Measurements from ENCODE around the gene RAB6D.
A peak's percentile ranks its signal among the peaks of the same experiment; 100 is the strongest.
"Not testable (repeated sequence)": the region's sequence is repeated elsewhere in the genome, so short reads cannot be mapped to it uniquely, and the experiment has no call there.

RAB6D gene

DNA sequence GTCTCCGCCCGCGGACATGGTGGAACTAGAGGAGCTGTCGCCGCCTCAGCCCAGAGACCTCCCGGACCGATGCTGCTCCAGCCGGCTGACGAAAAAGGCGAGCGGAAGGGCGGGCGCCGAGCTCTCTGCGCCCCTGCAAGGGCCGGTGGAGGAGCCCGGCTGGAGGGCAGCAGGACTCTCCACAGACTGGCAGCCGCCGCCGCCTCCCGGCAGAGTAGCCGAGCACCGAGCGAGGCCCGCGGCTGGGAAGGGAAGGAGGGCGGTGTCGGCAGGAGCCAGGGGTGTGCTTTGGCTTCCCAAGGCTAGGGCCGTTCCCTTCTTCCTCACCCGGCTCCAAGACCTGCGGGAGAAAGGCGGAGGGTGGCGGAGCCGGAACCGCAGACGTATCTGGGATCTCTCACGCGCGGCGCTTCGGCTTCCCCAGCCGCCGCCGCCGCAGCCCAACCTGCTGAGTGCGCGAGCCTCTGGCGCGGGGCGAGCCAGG is at the start of gene RAB6D:
Gene RAB6D (minus strand): TSS at position 466 of the 484 bp plus-strand sequence. CDS start 448 bp downstream, at position 18.
- DNase-seq (ENCODE audit: low spot score), result peak; percentile 14

DNA sequence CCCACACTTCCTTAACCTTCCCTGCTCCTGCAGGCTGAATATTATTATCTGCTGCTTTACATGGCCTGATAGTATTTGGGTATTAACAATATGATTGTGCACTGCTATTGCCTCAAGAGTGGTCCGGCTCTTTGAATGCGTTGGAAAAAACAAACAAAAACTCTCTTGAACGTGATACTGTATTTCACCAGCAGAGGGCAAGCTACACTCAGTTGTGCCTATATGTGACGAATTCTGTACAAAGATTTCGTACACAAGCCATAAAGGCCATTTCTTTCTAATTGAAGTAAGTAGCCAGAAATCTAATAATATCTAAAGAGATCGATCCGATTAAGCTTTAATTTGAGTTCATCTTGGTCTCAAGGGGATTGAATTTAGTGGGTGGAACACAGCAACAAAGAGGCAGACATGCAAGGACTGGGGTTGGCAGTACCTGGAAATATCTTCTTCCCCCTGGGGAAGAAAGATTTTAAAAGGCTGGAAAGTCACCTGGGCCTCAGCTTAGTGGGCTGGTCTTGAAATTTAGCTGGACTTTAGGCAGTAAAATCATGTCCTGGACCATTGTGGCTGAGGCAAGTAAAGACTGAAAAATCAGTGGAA is 49.3 kb upstream of the RAB6D start:
- peak; percentile 59 for DNase-seq (ENCODE audit: low spot score)

- DNase-seq (ENCODE audit: low spot score), result no peak
These were observed 46.2 kb upstream of the RAB6D start for GRCh38 chr2:131410173-131410572.

GRCh38 chr2:131408778-131409177 is 44.8 kb upstream of the RAB6D start:
- no peak for DNase-seq (ENCODE audit: low spot score)

GRCh38 chr2:131408207-131408606 is 44.2 kb upstream of the RAB6D start:
- DNase-seq (ENCODE audit: low spot score), result no peak

GRCh38 chr2:131404753-131405152 is 40.8 kb upstream of the RAB6D start:
- no peak for DNase-seq (ENCODE audit: low spot score)

GRCh38 chr2:131402320-131403039 is 38.5 kb upstream of the RAB6D start:
- DNase-seq (ENCODE audit: low spot score), result no peak

DNA sequence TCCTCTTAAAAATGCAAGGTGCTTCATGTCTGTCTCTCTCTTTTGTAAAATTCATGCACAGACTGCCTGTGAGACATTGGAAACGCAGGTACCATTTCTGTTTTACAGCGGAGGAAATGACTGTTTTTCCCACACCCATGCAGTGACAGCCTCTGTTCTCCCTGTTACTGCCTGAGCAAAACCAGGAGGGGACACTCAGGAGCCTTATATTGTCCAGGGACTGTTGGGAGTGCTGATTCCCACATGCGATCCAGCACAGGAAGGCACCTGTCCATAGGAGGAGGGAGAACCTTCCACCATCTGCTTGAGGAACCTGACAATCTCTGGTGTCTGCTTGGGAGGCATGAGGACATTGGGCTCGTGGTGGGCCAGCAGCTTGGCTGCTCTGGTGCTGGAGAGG is 36.9 kb upstream of the RAB6D start:
- DNase-seq (ENCODE audit: low spot score), result no peak

- not testable (repeated sequence) for DNase-seq (ENCODE audit: low spot score)
These were observed 36.5 kb upstream of the RAB6D start for GRCh38 chr2:131400441-131400840.

GRCh38 chr2:131396209-131396608 is 32.2 kb upstream of the RAB6D start:
- not testable (repeated sequence) for DNase-seq (ENCODE audit: low spot score)

- DNase-seq (ENCODE audit: low spot score), result not testable (repeated sequence)
These were observed 31.2 kb upstream of the RAB6D start for GRCh38 chr2:131395024-131395645.

DNA sequence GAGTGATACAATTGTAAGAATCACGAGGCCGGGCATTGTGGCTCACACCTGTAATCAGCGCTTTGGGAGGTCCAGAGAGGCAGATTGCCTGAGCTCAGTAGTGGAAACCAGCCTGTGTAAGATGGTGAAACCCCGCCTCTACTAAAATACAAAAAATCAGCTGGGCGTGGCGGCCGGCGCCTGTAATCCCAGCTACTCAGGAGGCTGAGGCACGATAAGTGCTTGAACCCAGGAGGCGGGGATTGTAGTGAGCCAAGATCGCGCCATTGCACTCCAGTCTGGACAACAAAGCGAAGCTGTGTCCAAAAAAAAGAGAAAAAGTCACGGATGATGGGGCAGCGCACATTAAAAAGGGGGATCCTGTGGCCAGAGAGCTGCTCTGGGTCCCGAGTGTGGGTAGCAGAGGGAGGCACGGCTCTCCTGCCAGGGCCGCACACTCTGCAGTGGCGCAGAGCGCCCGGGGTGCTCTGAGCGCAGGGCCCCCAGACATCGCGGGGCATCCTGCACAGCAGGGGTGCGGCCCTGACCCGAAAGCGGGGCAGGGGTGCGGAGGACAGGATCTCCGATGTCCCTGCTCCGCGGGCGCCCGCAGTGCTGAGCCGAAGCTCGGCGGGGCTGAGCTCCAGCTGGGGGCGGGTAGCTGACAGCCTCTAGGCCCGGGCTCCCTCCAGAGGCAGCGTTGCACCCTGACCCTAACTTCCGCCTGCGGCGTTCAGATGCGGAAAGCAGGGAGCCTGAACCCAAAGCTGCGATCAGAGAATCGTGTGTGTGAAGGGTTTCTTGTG is 30.4 kb upstream of the RAB6D start:
- no peak for DNase-seq (ENCODE audit: low spot score)

GRCh38 chr2:131391953-131392352 is 28.0 kb upstream of the RAB6D start:
- DNase-seq (ENCODE audit: low spot score), result not testable (repeated sequence)

- DNase-seq (ENCODE audit: low spot score), result not testable (repeated sequence)
These were observed 27.5 kb upstream of the RAB6D start for GRCh38 chr2:131391471-131391870.

DNA sequence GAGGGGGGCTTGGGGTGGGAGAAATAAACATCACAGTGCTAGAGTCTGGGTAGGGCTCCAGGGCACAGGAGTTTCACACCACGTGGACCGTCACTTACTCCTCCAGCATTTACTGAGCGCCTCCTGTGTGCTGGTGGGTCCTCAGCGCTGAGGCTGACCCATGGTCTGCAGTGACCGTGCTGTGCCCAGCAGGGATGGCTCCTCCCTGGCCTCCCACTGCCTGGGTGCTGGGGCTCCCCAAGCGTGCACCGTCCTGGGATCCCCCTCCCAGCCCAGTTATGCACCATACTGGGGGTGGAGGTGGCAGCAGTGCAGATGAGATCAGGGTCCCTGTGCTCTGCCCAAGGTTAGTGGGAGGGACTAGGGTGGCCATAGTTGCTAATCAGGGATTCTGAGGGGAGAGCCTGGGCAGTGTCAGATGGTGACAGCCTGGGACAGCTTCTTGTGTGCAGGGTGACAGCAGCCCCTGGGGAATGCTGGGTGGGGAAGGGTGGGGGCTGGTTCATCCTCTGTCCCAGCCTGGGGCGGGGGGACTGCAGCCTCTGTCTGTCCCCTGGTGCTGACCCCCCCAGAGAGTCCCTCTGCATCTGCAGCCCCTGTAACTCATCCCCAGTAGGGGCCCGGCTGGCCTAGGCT is 26.6 kb upstream of the RAB6D start:
- not testable (repeated sequence) for DNase-seq (ENCODE audit: low spot score)

GRCh38 chr2:131389657-131390056 is 25.7 kb upstream of the RAB6D start:
- no peak for DNase-seq (ENCODE audit: low spot score)

DNA sequence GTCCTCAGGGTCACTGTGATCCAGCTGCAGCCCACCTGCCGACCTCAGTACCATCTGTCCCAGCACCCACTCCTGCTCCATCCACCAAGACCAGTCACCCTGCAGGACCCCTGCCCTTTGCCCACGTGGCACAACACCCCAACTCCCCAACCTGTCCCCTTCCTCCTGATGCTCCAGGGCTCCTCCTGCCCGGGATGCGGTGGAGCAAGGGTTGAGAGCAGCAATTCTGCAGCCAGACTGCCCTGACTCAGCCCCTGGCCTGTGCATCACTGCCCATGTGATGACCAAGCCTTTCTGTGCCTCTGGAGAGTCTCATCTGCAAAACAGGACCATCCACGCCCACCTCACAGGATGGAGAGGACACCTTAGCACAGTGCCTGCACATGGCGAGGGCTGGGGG is 24.9 kb upstream of the RAB6D start:
- DNase-seq (ENCODE audit: low spot score), result not testable (repeated sequence)

DNA sequence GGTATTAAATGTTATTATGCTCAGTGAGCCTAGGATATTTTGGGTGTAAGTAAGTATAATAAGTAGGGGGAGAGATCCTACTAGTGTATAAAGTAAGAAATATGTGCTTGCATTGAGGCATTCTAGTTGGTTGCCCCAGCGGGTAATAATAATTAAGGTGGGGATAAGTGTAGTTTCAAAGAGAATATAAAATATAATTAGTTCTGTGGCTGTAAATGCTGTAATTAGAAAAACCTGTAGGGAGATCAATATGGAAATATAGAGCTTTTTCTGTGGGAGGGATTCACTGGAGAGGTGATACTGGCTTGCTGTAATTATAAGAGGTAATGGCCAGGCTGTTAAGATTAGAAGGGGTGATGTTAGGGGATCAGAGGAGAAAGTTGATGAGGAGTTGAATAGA is 9.1 kb upstream of the RAB6D start:
- not testable (repeated sequence) for DNase-seq (ENCODE audit: low spot score)

DNA sequence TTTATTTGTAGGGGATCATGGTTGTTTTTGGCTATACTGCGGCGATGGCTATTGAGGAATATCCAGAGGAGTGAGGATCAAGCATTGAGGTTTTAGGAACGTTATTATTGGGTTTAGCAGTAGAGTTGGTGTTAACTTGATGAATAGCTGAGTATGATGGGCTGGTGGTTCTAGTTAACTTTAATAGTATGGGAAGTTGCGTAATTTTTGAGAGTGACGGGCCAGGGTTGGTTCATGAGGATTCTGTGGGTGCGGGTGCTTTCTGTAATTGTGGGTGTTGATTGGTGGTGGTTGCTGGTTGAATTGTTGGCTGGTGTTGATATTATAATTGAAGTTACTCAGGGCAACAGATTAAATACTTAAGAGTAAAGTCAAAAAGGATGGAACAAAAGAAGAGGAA is 6.0 kb upstream of the RAB6D start:
- no peak for DNase-seq (ENCODE audit: low spot score)

DNA sequence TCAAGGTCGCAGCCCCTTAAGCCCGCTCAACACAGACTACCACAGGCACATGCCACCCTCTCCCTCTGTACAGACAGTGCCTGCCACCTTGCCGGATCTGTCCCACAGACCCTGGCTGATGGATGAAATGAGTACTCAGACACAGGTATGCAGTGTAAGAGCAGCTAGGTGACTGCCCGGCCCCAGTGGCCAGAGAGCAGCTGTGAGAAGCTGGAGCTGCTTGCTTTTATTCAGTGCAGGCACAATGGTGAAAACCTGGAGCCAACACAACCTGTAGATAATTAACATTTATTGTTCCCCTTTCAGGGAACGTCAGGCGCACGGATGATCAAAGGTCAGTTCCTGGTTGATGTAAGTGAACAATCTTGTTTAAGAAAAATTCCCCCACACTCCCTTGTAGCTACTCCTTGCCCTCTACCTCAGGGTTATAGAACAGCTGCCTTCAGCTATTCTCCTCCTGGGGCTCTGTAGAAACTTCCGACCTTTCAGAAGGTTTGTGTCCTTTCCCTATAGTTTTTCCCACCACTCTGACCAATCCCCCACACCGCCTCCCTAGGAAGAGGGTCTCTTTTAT is 4.6 kb upstream of the RAB6D start:
- peak; percentile 21 for DNase-seq (ENCODE audit: low spot score)

GRCh38 chr2:131367352-131367751 is 3.4 kb upstream of the RAB6D start:
- no peak for DNase-seq (ENCODE audit: low spot score)
